K562 (cell line): ENCODE data around the gene LIN9. TPM values are rescaled to one million over a fixed set of nuclear protein-coding genes. Genes with fewer than 3 reads are reported as not detected.

Experiments
- ATAC-seq: fragments of 200-7000 bp; cut with Tn5 transposase; 3 replicates; pipeline ENCODE4 v1.9.1; 2020; ENCODE audit warnings: moderate library complexity
- BruUV-seq: library from RNA; stranded (reverse); fragments of 400-500 nt; replicated peaks from 2 replicates; lab custom pipeline; 2021; lab: Mats Ljungman, UMichigan
- CTCF ChIA-PET: fragments of 300-600 bp; formaldehyde crosslinking; extraction: SDS; loops from one replicate; lab custom pipeline; 2021; ENCODE audit warnings: low intra/inter-chr PET ratio; lab: Yijun Ruan, JAX
- POLR2A ChIA-PET: fragments of 300-600, 350-650 bp; sonication (Branson Sonifier 250); formaldehyde crosslinking; extraction: SDS; loops from one replicate; lab custom pipeline; 2021; ENCODE audit warnings: antibody characterized with exemption, inconsistent platforms; lab: Yijun Ruan, JAX
- DNase-seq, 4 experiments: peaks; one replicate each; pipeline versions ENCODE4 v3.0.0 to v3.0.0-alpha.2; 2011 to 2018; ENCODE audit warnings: low spot score in 3 of 4, mixed read lengths in 3 of 4; ENCODE audit errors: extremely low read depth in 1 of 4
- FAIRE-seq: peaks from 2 replicates; lab custom pipeline; 2011; peaks lifted over from hg19 to GRCh38; lab: Jason Lieb, UNC
- H2AFZ ChIP-seq: 2 replicates; pipeline ENCODE4 v1.6.0; 2011; ENCODE audit warnings: low read depth, low read length, control low read depth, inconsistent platforms
- H3K27ac ChIP-seq: fragments of 200-600 bp; 3 replicates; pipeline ENCODE4 v1.8.0; 2011; ENCODE audit warnings: low read depth, mild to moderate bottlenecking, control low read depth, inconsistent platforms, low read length, moderate library complexity, mixed read lengths; ENCODE audit errors: extremely low read depth
- H3K27me3 ChIP-seq, 2 experiments: fragments of 300-600 bp in 1 of 2; 2 replicates in 1 of 2; 3 replicates in 1 of 2; pipeline versions ENCODE4 v1.6.0 to v1.8.0; 2011; ENCODE audit warnings: inconsistent platforms in 2 of 2, low read length in 2 of 2, mild to moderate bottlenecking in 1 of 2, mixed read lengths in 1 of 2, moderate library complexity in 1 of 2; ENCODE audit not compliant: control insufficient read depth in 2 of 2, insufficient read depth in 2 of 2
- H3K36me3 ChIP-seq: fragments of 300-600 bp; 3 replicates; pipeline ENCODE4 v1.8.0; 2011; ENCODE audit warnings: mild to moderate bottlenecking, low read length, inconsistent platforms; ENCODE audit not compliant: control insufficient read depth, insufficient read depth
- H3K4me1 ChIP-seq, 2 experiments: fragments of 200-600 bp in 1 of 2; replicated peaks in 1 of 2; 2 replicates in 1 of 2; 3 replicates in 1 of 2; pipeline versions ENCODE4 v1.5.1 to v1.8.0; 2011; ENCODE audit warnings: inconsistent platforms in 2 of 2, low read length in 2 of 2, mild to moderate bottlenecking in 1 of 2, mixed read lengths in 1 of 2, moderate library complexity in 1 of 2; ENCODE audit not compliant: control insufficient read depth in 2 of 2, insufficient read depth in 2 of 2
- H3K4me2 ChIP-seq: 2 replicates; pipeline ENCODE4 v1.6.1; 2011; ENCODE audit warnings: low read length, control low read depth, inconsistent platforms, mixed read lengths; ENCODE audit not compliant: insufficient read depth
- H3K4me3 ChIP-seq: fragments of 200-600 bp; sonication (generic), shearing (Covaris generic); 2 replicates; pipeline ENCODE4 v1.5.1; 2016; ENCODE audit warnings: control low read depth, inconsistent platforms
- H3K79me2 ChIP-seq: fragments of 200-600 bp; 3 replicates; pipeline ENCODE4 v1.8.0; 2011; ENCODE audit warnings: low read length, inconsistent platforms; ENCODE audit not compliant: control insufficient read depth, insufficient read depth
- H3K9ac ChIP-seq, 2 experiments: 2 replicates each; pipeline versions ENCODE4 v1.6.0 to v1.6.1; 2011; ENCODE audit warnings: low read depth in 2 of 2, low read length in 2 of 2, control low read depth in 1 of 2, inconsistent platforms in 1 of 2, mild to moderate bottlenecking in 1 of 2, mixed read lengths in 1 of 2; ENCODE audit not compliant: insufficient read depth in 1 of 2
- H3K9me1 ChIP-seq: one replicate; pipeline ENCODE4 v1.6.0; 2011; ENCODE audit warnings: inconsistent platforms, mild to moderate bottlenecking, low read length, moderate library complexity; ENCODE audit not compliant: control insufficient read depth, insufficient read depth
- H3K9me3 ChIP-seq: replicated peaks from 2 replicates; pipeline ENCODE4 v1.5.1; 2011; ENCODE audit warnings: low read depth, low read length, inconsistent platforms; ENCODE audit not compliant: control insufficient read depth, insufficient read depth
- H4K20me1 ChIP-seq: replicated peaks from 2 replicates; pipeline ENCODE4 v1.6.1; 2011; ENCODE audit warnings: low read length, inconsistent platforms, mixed read lengths; ENCODE audit not compliant: control insufficient read depth, insufficient read depth
- BRCA1 ChIP-seq, 2 experiments: fragments of 450-650 bp in 1 of 2; sonication (generic) in 1 of 2; formaldehyde crosslinking in 1 of 2; IDR thresholded peaks; 2 replicates each; pipeline versions ENCODE4 v1.5.0 to v1.6.1; 2017 to 2020; ENCODE audit warnings: mild to moderate bottlenecking in 1 of 2, missing genetic modification reagents in 1 of 2
- C11orf30 ChIP-seq: fragments of 450-650 bp; IDR thresholded peaks from 2 replicates; pipeline ENCODE4 v1.6.1; 2016; ENCODE audit warnings: low read depth, mild to moderate bottlenecking
- CBX3 ChIP-seq, 2 experiments: IDR thresholded peaks; 1 replicate in 1 of 2; 2 replicates in 1 of 2; pipeline ENCODE4 v1.6.1; 2012; ENCODE audit warnings: inconsistent platforms in 2 of 2, low read length in 2 of 2, borderline replicate concordance in 1 of 2, control low read depth in 1 of 2
- ESRRB ChIP-seq: fragments of 250-450 bp; sonication (Bioruptor Pico); IDR thresholded peaks from 2 replicates; pipeline ENCODE4 v1.5.0; 2020; ENCODE audit warnings: mild to moderate bottlenecking, moderate library complexity, borderline replicate concordance
- FOS ChIP-seq: IDR thresholded peaks from 3 replicates; pipeline ENCODE4 v1.6.1; 2011; ENCODE audit not compliant: insufficient read length; ENCODE audit errors: extremely low read depth
- HLTF ChIP-seq: fragments of 450-650 bp; IDR thresholded peaks from 2 replicates; pipeline ENCODE4 v1.6.1; 2016
- KAT7 ChIP-seq: sonication (generic); formaldehyde crosslinking; IDR thresholded peaks from 2 replicates; pipeline ENCODE4 v1.8.0; 2022; ENCODE audit warnings: missing genetic modification reagents, mild to moderate bottlenecking, borderline replicate concordance
- MYNN ChIP-seq, 2 experiments: sonication (generic); formaldehyde crosslinking in 1 of 2; IDR thresholded peaks; 2 replicates each; pipeline versions ENCODE4 v1.5.0 to v1.6.1; 2016 to 2020; ENCODE audit warnings: antibody characterized with exemption in 1 of 2, missing genetic modification reagents in 1 of 2
- PCBP1 ChIP-seq: fragments of 200-400 bp; formaldehyde crosslinking; IDR thresholded peaks from 2 replicates; pipeline ENCODE4 v1.6.1; 2018; ENCODE audit warnings: mild to moderate bottlenecking, low read depth, low read length; ENCODE audit not compliant: poor library complexity, severe bottlenecking
- PML ChIP-seq: IDR thresholded peaks from 2 replicates; pipeline ENCODE4 v1.6.1; 2012; ENCODE audit warnings: low read length, inconsistent platforms
- TCF15 ChIP-seq: fragments of 250-450 bp; sonication (Bioruptor Pico); IDR thresholded peaks from 2 replicates; pipeline ENCODE4 v1.8.0; 2022; ENCODE audit warnings: moderate library complexity, mild to moderate bottlenecking, inconsistent platforms
- ZFPM2 ChIP-seq: fragments of 250-450 bp; sonication (Bioruptor Pico); IDR thresholded peaks from 2 replicates; pipeline ENCODE4 v1.5.1; 2022; ENCODE audit warnings: mild to moderate bottlenecking
- ZHX1 ChIP-seq: fragments of 150-350 bp; conservative IDR thresholded peaks from 2 replicates; pipeline ENCODE4 v1.6.1; 2014; ENCODE audit warnings: low read length
- ZNF316 ChIP-seq: fragments of 450-650 bp; IDR thresholded peaks from 2 replicates; pipeline ENCODE4 v1.6.1; 2016
- ZNF764 ChIP-seq: fragments of 250-450 bp; sonication (Bioruptor Pico); IDR thresholded peaks from 2 replicates; pipeline ENCODE4 v1.4.0; 2020; ENCODE audit warnings: low read depth, mild to moderate bottlenecking, moderate library complexity
- WGBS: fragments of 100-300 bp; shearing (Covaris generic); methylation state at CpG from one replicate; pipeline ENCODE4 v1.1.6; 2016; ENCODE audit warnings: low coverage, mixed read lengths; ENCODE audit not compliant: insufficient coverage; ENCODE audit errors: missing lambda C conversion rate; 5-methylcytosine and 5-hydroxymethylcytosine counted together
- in situ Hi-C: fragments of 300-500 bp; cut with MboI; formaldehyde crosslinking; loops from 4 replicates; pipeline ENCODE4 v1.15.0; 2018; ENCODE audit warnings: inconsistent platforms, mixed read lengths
- intact Hi-C: fragments of 100-400 bp; cut with micrococcal nuclease; formaldehyde crosslinking; loops from 2 replicates; pipeline ENCODE4 v1.14.2; 2022
- polyA plus RNA-seq, 8 experiments: library from polyadenylated mRNA; depleted of rRNA in 4 of 8; stranded (reverse) in 5 of 8; unstranded in 3 of 8; fragments of >200 nt; fragmentation: Nextera tagmentation in 2 of 8; fragmentation: Illumina TruSeq in 1 of 8; extraction: Ambion mirVana in 2 of 8; extraction: Trizol in 1 of 8; gene quantifications; 2 replicates each; pipeline versions ENCODE4 v1.2.1 to v1.2.3, GENCODE V29; 2011 to 2014; ENCODE audit warnings: inconsistent platforms in 1 of 8, missing spikeins in 1 of 8
- total RNA-seq, 7 experiments: library from RNA; depleted of rRNA in 6 of 7; stranded (reverse); fragments of >200 nt in 6 of 7; fragmentation: Illumina TruSeq in 2 of 7; extraction: Trizol in 2 of 7; gene quantifications; 2 replicates each; pipeline versions ENCODE4 v1.2.1 to v1.2.3, GENCODE V29; 2011 to 2021; ENCODE audit warnings: low replicate concordance in 1 of 7
- TF ChIP-seq, protein P1 (sequence below), 3 experiments: fragments of 200-800 bp in 1 of 3; fragments of 250-450 bp in 1 of 3; fragments of 450-650 bp in 1 of 3; sonication (Bioruptor Pico) in 1 of 3; sonication (Bioruptor generic) in 1 of 3; formaldehyde crosslinking in 1 of 3; IDR thresholded peaks; 2 replicates each; pipeline versions ENCODE4 v1.6.1 to v1.8.0; 2016 to 2022; ENCODE audit warnings: mild to moderate bottlenecking in 2 of 3, missing genetic modification characterization in 2 of 3, missing compliant biosample characterization in 1 of 3, moderate library complexity in 1 of 3

Gene LIN9
- total and polyA plus RNA-seq, 9 of the 15 experiments (the other 6 are each of a cell fraction or from before 2014, with no cell fraction given): 18.8 to 33.0 (median 25.5) TPM

GRCh38 chr1:226320930-226321329 lies 12.0 kb upstream of the LIN9 start:
- peaks cover 6% of the 10 kb centered on the region; the same call in 1 of the 2 replicates for H3K9me3 ChIP-seq
- no peaks in the 10 kb centered on the region for H4K20me1 ChIP-seq
- H3K9ac ChIP-seq: no peak overlapping the region
- no peak overlapping the region for H3K4me2 ChIP-seq
- FAIRE-seq (no peak), ATAC-seq (peak; percentile 30; the same call in 2 of the 3 replicates), DNase-seq (no peak)
- POLR2A ChIA-PET: interaction anchor here (0.6 to 1.3 kb wide), 3 partner anchors 12 to 171 kb away, joined by 4 to 5 read pairs (median 4); partner anchors contain the start of gene LIN9
- in situ Hi-C loops: no loop called here
- WGBS: 52% methylated on average over 10 of the region's 10 CpGs
- CTCF ChIA-PET: no interaction called here
- H2AFZ ChIP-seq: peak overlapping the region; percentile 58; the same call in 1 of the 2 replicates
- H3K9me1 ChIP-seq: no peaks in the 10 kb centered on the region
- H3K27me3 ChIP-seq: peaks cover 2 to 5% of the 10 kb centered on the region in 2 experiments; a peak in 2 of 5 replicates
- intact Hi-C loops: no loop called here
- no peaks in the 10 kb centered on the region for H3K79me2 ChIP-seq
- no peak overlapping the region for H3K4me3 ChIP-seq
- BruUV-seq: no TSS peak
- no peaks in the 10 kb centered on the region for H3K36me3 ChIP-seq
- H3K27ac ChIP-seq: no peak overlapping the region
- H3K4me1 ChIP-seq: no peaks in the 10 kb centered on the region
- TF ChIP-seq, protein P1, sequence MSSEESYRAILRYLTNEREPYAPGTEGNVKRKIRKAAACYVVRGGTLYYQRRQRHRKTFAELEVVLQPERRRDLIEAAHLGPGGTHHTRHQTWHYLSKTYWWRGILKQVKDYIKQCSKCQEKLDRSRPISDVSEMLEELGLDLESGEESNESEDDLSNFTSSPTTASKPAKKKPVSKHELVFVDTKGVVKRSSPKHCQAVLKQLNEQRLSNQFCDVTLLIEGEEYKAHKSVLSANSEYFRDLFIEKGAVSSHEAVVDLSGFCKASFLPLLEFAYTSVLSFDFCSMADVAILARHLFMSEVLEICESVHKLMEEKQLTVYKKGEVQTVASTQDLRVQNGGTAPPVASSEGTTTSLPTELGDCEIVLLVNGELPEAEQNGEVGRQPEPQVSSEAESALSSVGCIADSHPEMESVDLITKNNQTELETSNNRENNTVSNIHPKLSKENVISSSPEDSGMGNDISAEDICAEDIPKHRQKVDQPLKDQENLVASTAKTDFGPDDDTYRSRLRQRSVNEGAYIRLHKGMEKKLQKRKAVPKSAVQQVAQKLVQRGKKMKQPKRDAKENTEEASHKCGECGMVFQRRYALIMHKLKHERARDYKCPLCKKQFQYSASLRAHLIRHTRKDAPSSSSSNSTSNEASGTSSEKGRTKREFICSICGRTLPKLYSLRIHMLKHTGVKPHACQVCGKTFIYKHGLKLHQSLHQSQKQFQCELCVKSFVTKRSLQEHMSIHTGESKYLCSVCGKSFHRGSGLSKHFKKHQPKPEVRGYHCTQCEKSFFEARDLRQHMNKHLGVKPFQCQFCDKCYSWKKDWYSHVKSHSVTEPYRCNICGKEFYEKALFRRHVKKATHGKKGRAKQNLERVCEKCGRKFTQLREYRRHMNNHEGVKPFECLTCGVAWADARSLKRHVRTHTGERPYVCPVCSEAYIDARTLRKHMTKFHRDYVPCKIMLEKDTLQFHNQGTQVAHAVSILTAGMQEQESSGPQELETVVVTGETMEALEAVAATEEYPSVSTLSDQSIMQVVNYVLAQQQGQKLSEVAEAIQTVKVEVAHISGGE (CRISPR knock-in tag; IDR thresholded peaks at IDR 0.05): no peak
- no peak for TF ChIP-seq PCBP1
- TF ChIP-seq PML: no peak
- peak; percentile 66 for TF ChIP-seq FOS
- TF ChIP-seq ESRRB (CRISPR knock-in tag): no peak
- 0 out of 3 replicates have a peak, but pooled peaks of 1 of the 2 experiments have one; percentile 20 for TF ChIP-seq CBX3 (IDR thresholded peaks at IDR 0.05; ENCODE audit: borderline replicate concordance in 1 of 2, low read length in 2 of 2)
- no peak for TF ChIP-seq ZHX1
- TF ChIP-seq MYNN (IDR thresholded peaks at IDR 0.05): no peak
- TF ChIP-seq MYNN (CRISPR knock-in tag; IDR thresholded peaks at IDR 0.05): no peak
- no peak for TF ChIP-seq KAT7
- TF ChIP-seq C11orf30: peak; percentile 58
- no peak for TF ChIP-seq ZNF764 (CRISPR knock-in tag)
- TF ChIP-seq TCF15 (CRISPR knock-in tag): no peak
- peak; percentile 85 for TF ChIP-seq ZNF316
- no peak for TF ChIP-seq HLTF
- no peak for TF ChIP-seq ZFPM2 (CRISPR knock-in tag)
- TF ChIP-seq BRCA1 (IDR thresholded peaks at IDR 0.05): no peak
- TF ChIP-seq BRCA1 (CRISPR knock-in tag; IDR thresholded peaks at IDR 0.05): no peak
